IPS-11a (cell line): ENCODE measurements around the gene MLXIPL.
"Not testable (repeated sequence)": the region's sequence is repeated elsewhere in the genome, so short reads cannot be mapped to it uniquely, and the experiment has no call there.

Experiments
- H3K4me3 ChIP-seq: one replicate; pipeline ENCODE4 v1.5.1; 2013; ENCODE audit warnings: low read depth, low read length, control low read depth

The MLXIPL gene

GRCh38 chr7:73582664-73583202, 41.6 kb downstream of the MLXIPL start:
- no peak overlapping the region for H3K4me3 ChIP-seq

GRCh38 chr7:73581006-73581405, 43.3 kb downstream of the MLXIPL start:
- not testable (repeated sequence) for H3K4me3 ChIP-seq

GRCh38 chr7:73578342-73579128, 45.8 kb downstream of the MLXIPL start, which contains the start of gene TBL2:
TBL2 (minus strand) TSS chr7:73578579; CDS start chr7:73578549, 30 bp downstream.
- H3K4me3 ChIP-seq: peak within 1 kb of the TSS; percentile 62

GRCh38 chr7:73577627-73578341, 46.5 kb downstream of the MLXIPL start:
- H3K4me3 ChIP-seq: peak overlapping the region; percentile 62

GRCh38 chr7:73573791-73574190, 50.5 kb downstream of the MLXIPL start:
- no peak overlapping the region for H3K4me3 ChIP-seq

- no peak overlapping the region for H3K4me3 ChIP-seq
Observed at GRCh38 chr7:73573276-73573675, 51.0 kb downstream of the MLXIPL start.

GRCh38 chr7:73572767-73573186, 51.5 kb downstream of the MLXIPL start:
- H3K4me3 ChIP-seq: no peak overlapping the region

- no peak overlapping the region for H3K4me3 ChIP-seq
Observed at GRCh38 chr7:73570977-73571376, 53.3 kb downstream of the MLXIPL start.

GRCh38 chr7:73570521-73570920, 53.8 kb downstream of the MLXIPL start:
- no peak overlapping the region for H3K4me3 ChIP-seq

- H3K4me3 ChIP-seq: no peak overlapping the region
Observed at GRCh38 chr7:73569042-73569608, 55.2 kb downstream of the MLXIPL start.

- no peak overlapping the region for H3K4me3 ChIP-seq
Observed at GRCh38 chr7:73567846-73568685, 56.3 kb downstream of the MLXIPL start.

GRCh38 chr7:73567140-73567539, 57.2 kb downstream of the MLXIPL start:
- no peak overlapping the region for H3K4me3 ChIP-seq

- not testable (repeated sequence) for H3K4me3 ChIP-seq
Observed at GRCh38 chr7:73566431-73566830, 57.9 kb downstream of the MLXIPL start.

GRCh38 chr7:73565675-73566340, 58.5 kb downstream of the MLXIPL start:
- H3K4me3 ChIP-seq: no peak overlapping the region

- H3K4me3 ChIP-seq: no peak overlapping the region
Observed at GRCh38 chr7:73560109-73560835, 64.0 kb downstream of the MLXIPL start.

- H3K4me3 ChIP-seq: peak within 1 kb of the TSS; percentile 68
Observed at GRCh38 chr7:73557397-73558257, 66.7 kb downstream of the MLXIPL start, which contains the start of gene BCL7B. BCL7B (minus strand) TSS chr7:73557690; CDS start chr7:73557578, 112 bp downstream.

GRCh38 chr7:73557108-73557396, 67.3 kb downstream of the MLXIPL start:
- peak overlapping the region; percentile 68 for H3K4me3 ChIP-seq
